Esophagus squamous epithelium (tissue), 5 donors: ENCODE measurements around the gene EPHA8. TPM values are rescaled to one million over a fixed set of nuclear protein-coding genes. Genes with fewer than 3 reads are reported as not detected.

ENCODE experiments used
- DNase-seq: peaks from one replicate; lab custom pipeline; 2025; lab: John Stamatoyannopoulos, UW
- H3K27ac ChIP-seq, 4 donors: fragments of 200-600 bp; sonication (generic); one replicate each; pipeline ENCODE4 v1.5.1; 2016 to 2019; ENCODE audit warnings: mild to moderate bottlenecking in 1 of 4
- H3K27me3 ChIP-seq, 4 donors: fragments of 200-600 bp; sonication (generic); 1 replicate in 3 of 4; 2 replicates in 1 of 4; pipeline versions ENCODE4 v1.5.1 to v1.6.0; 2017 to 2021; ENCODE audit warnings: antibody characterized with exemption in 1 of 4
- H3K36me3 ChIP-seq, 3 donors: fragments of 200-600 bp; sonication (generic); one replicate each; pipeline ENCODE4 v1.5.1; 2016 to 2019
- H3K4me1 ChIP-seq, 3 donors: fragments of 200-600 bp; sonication (generic); one replicate each; pipeline ENCODE4 v1.5.1; 2017 to 2019
- H3K4me3 ChIP-seq, 4 donors: fragments of 200-600 bp; sonication (generic); 1 replicate in 3 of 4; 2 replicates in 1 of 4; pipeline ENCODE4 v1.5.1; 2016 to 2019; ENCODE audit warnings: mild to moderate bottlenecking in 2 of 4, moderate library complexity in 1 of 4
- H3K9me3 ChIP-seq, 3 donors: fragments of 200-600 bp; sonication (generic); one replicate each; pipeline ENCODE4 v1.5.1; 2016 to 2019
- POLR2A ChIP-seq, 4 donors: fragments of 450-650 bp; IDR thresholded peaks; one replicate each; pipeline ENCODE4 v1.6.1; 2017; ENCODE audit warnings: antibody characterized with exemption in 4 of 4, mild to moderate bottlenecking in 4 of 4, moderate library complexity in 3 of 4
- WGBS, 2 donors: methylation state at CpG; one replicate each; pipeline ENCODE4 v1.1.5; 2018; 5-methylcytosine and 5-hydroxymethylcytosine counted together
- intact Hi-C: fragments of 100-400 bp; cut with DNase I; formaldehyde crosslinking; loops from one replicate; pipeline ENCODE4 v1.15.0; 2022
- total RNA-seq, 4 donors: library from RNA; depleted of rRNA; stranded (reverse); fragments of >200 nt; gene quantifications; one replicate each; pipeline ENCODE4 v1.1.0, GENCODE V29; 2016
- TF ChIP-seq, protein P1 (sequence below), 6 experiments: fragments of 450-650 bp in 4 of 6; fragments of 200-600 bp in 2 of 6; sonication (generic) in 2 of 6; IDR thresholded peaks; one replicate each; pipeline ENCODE4 v1.5.1; 2016 to 2019; ENCODE audit warnings: antibody characterized with exemption in 6 of 6, mild to moderate bottlenecking in 4 of 6, moderate library complexity in 4 of 6
- donor health status: DM: yes; HTN: yes; CAD: no.

EPHA8 gene
- total RNA-seq, 4 donors from 2014 or later, result 0.19 to 0.44 TPM; not detected in 2

DNA sequence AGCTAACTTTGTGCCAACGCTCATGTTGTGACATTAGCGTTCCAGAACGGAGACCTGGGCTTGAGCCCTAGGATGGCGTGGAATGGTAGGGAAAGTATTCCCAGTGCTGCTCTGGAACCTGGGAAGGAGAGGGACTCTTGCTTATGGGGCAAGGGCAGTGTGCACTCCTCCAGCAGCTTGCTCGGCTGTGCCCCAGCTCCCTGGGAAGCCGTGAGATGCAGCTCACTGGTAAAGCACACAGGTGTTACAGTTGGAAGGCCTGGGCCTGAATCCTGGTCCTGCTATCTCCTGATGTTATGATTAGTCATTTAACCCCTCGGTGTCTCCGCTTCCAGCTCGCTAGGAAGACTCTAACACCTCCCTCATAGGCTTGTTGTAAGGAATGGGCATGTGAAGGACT lies 42.4 kb upstream of the EPHA8 start:
- WGBS, 2 donors, result 91 to 94% methylated on average over 6 to 9 of the region's 9 CpGs
- no peak overlapping the region for H3K27ac ChIP-seq
- TF ChIP-seq, protein P1, sequence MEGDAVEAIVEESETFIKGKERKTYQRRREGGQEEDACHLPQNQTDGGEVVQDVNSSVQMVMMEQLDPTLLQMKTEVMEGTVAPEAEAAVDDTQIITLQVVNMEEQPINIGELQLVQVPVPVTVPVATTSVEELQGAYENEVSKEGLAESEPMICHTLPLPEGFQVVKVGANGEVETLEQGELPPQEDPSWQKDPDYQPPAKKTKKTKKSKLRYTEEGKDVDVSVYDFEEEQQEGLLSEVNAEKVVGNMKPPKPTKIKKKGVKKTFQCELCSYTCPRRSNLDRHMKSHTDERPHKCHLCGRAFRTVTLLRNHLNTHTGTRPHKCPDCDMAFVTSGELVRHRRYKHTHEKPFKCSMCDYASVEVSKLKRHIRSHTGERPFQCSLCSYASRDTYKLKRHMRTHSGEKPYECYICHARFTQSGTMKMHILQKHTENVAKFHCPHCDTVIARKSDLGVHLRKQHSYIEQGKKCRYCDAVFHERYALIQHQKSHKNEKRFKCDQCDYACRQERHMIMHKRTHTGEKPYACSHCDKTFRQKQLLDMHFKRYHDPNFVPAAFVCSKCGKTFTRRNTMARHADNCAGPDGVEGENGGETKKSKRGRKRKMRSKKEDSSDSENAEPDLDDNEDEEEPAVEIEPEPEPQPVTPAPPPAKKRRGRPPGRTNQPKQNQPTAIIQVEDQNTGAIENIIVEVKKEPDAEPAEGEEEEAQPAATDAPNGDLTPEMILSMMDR (IDR thresholded peaks at IDR 0.05), result no peak
- no peak for TF ChIP-seq POLR2A (IDR thresholded peaks at IDR 0.05)
- peaks cover 22 to 100% (median 32%) of the 10 kb centered on the region in 3 donors for H3K36me3 ChIP-seq
- no peaks in the 10 kb centered on the region for H3K9me3 ChIP-seq
- no peaks in the 10 kb centered on the region for H3K4me1 ChIP-seq
- no peak overlapping the region for H3K4me3 ChIP-seq
- H3K27me3 ChIP-seq, result no peaks in the 10 kb centered on the region
- no peak for DNase-seq
- intact Hi-C loops, result loop anchor here (10.0 kb wide), 1 partner anchor 124 kb away; the partner anchor contains the start of gene C1QC

DNA sequence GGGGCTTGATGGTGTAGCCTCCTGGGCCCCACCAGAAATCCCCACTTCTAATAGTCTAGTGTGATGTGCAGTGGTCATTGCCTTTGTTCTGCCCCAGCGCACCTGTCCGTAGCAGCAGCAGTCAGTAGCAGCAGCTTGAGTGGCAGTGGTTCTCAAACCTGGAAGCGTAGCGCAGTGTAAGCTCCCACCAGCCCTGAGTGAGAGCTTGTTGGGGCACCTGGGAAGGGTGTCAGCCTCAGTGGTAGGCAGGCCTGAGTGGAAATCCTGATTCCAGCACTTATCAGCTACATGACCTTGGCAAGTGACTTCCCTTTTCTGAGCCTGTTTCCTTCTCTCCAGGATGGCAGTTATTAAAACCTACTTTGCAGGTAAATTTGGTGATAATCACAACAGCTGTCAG lies 41.6 kb upstream of the EPHA8 start:
- Histone ChIP-seq H3K4me1 (no peaks in the 10 kb centered on the region), H3K36me3 (peaks cover 25 to 100% (median 40%) of the 10 kb centered on the region in 3 donors), H3K9me3 (no peaks in the 10 kb centered on the region), H3K27me3 (no peaks in the 10 kb centered on the region), H3K27ac (no peak overlapping the region), H3K4me3 (no peak overlapping the region)
- intact Hi-C loops, result loop anchor here (10.0 kb wide), 1 partner anchor 123 kb away; the partner anchor contains the start of gene C1QC
- WGBS, 2 donors, result 100% methylated on average over 3 of the region's 4 CpGs; no CpG with 5 or more reads in 1 of the 2 donors
- no peak for DNase-seq
- TF ChIP-seq, protein P1 (IDR thresholded peaks at IDR 0.05), result no peak
- TF ChIP-seq POLR2A (IDR thresholded peaks at IDR 0.05), result no peak

DNA sequence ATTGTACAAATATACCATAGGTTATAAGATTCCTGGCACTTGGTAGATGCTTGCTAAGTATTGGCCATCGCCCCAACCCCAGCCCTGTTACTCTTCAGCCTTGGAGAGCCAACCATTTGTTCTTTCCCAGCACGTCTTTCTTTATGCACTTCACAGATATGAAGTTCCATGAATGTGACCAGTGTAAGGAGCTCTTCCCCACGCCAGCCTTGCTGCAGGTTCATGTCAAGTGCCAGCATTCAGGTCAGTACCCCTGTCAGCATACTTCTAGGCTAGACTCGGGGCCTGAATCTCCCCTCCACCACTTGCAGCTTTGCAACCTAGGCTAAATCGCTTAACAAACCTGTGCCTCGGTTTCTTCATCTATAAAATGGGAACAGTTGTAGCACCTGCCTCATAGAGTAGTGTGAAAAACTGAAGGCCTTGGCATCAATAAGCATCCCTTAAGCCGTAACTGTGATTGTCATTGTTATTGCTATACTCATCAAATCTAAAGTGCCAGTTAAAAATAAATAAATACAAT lies 41.0 kb upstream of the EPHA8 start:
- Histone ChIP-seq H3K9me3 (no peaks in the 10 kb centered on the region), H3K4me3 (no peak overlapping the region), H3K27ac (no peak overlapping the region), H3K4me1 (no peaks in the 10 kb centered on the region), H3K27me3 (no peaks in the 10 kb centered on the region), H3K36me3 (peaks cover 31 to 100% (median 39%) of the 10 kb centered on the region in 3 donors)
- no peak for DNase-seq
- 89 to 99% methylated on average over 6 to 7 of the region's 7 CpGs for WGBS, 2 donors
- intact Hi-C loops, result loop anchor here (10.0 kb wide), 1 partner anchor 123 kb away; the partner anchor contains the start of gene C1QC
- no peak for TF ChIP-seq POLR2A (IDR thresholded peaks at IDR 0.05)
- TF ChIP-seq, protein P1 (IDR thresholded peaks at IDR 0.05), result no peak

DNA sequence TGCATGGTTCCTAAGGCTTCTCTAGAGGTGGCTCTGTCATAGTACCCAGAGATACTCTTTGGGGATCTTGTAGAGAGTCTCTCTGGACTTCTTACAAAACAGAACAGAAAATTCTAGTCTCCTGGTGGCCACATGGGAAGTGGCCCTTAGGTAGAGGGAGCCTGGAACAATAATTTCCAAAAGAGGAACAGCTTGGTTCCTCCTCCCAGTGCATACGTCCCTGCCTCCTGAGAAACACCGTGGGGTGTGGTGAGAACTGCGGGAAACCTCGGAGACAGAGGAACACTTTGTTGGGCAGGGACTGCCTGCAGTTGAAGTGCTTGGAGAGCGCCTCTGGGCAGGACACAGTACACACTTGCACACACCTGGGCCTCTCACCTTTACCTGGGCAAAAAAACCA lies 38.8 kb upstream of the EPHA8 start:
- intact Hi-C loops, result loop anchor here (10.0 kb wide), 1 partner anchor 120 kb away; the partner anchor contains the start of gene C1QC
- DNase-seq, result no peak
- TF ChIP-seq, protein P1 (IDR thresholded peaks at IDR 0.05), result no peak
- no peak for TF ChIP-seq POLR2A (IDR thresholded peaks at IDR 0.05)
- H3K4me3 ChIP-seq, result no peak overlapping the region
- WGBS, 2 donors, result 87 to 88% methylated on average over 4 to 5 of the region's 5 CpGs
- H3K36me3 ChIP-seq, result peaks cover 28 to 87% (median 31%) of the 10 kb centered on the region in 3 donors
- no peak overlapping the region for H3K27ac ChIP-seq
- H3K27me3 ChIP-seq, result no peaks in the 10 kb centered on the region
- no peaks in the 10 kb centered on the region for H3K9me3 ChIP-seq
- peaks cover 0 to under 1% (median 0%) of the 10 kb centered on the region in 3 donors for H3K4me1 ChIP-seq

DNA sequence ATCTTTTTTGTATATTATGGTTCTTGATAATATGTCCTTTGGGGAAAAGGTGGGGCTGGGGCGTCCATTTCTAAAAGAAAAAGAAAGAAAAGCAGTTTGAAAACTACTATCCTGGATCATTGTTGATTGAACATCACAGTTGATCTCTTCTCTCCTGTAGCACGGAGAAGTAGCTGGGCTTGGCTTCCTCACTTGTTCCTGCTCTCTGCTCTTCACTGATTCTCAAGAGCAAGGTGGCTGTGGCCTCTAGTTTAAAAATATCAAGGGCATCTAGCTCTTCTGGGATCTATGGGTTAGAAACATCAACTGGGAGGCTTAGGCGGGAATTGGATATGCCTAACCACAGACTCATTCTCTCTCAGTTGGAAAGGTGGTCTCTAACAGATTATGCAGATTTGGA lies 38.1 kb upstream of the EPHA8 start:
- intact Hi-C loops, result loop anchor here (10.0 kb wide), 1 partner anchor 120 kb away; the partner anchor contains the start of gene C1QC
- no peaks in the 10 kb centered on the region for H3K9me3 ChIP-seq
- no peaks in the 10 kb centered on the region for H3K27me3 ChIP-seq
- peaks cover 20 to 80% (median 28%) of the 10 kb centered on the region in 3 donors for H3K36me3 ChIP-seq
- TF ChIP-seq, protein P1 (IDR thresholded peaks at IDR 0.05), result no peak
- TF ChIP-seq POLR2A (IDR thresholded peaks at IDR 0.05), result no peak
- no peak overlapping the region for H3K27ac ChIP-seq
- no peak for DNase-seq
- 77 to 84% methylated on average over 3 of the region's 3 CpGs for WGBS, 2 donors
- no peak overlapping the region for H3K4me3 ChIP-seq
- peaks cover 0 to 8% (median 4%) of the 10 kb centered on the region in 3 donors for H3K4me1 ChIP-seq
